Muscle layer of colon (tissue), 2 donors: Measurements from ENCODE around the gene ACSL6.

Source experiments
- H3K27ac ChIP-seq: one replicate; pipeline ENCODE4 v1.7.0; 2013; ENCODE audit warnings: low read depth, mild to moderate bottlenecking, low read length, moderate library complexity
- H3K27me3 ChIP-seq, 2 donors: one replicate each; pipeline ENCODE4 v1.7.0; 2013; ENCODE audit warnings: low read length in 2 of 2, mild to moderate bottlenecking in 2 of 2; ENCODE audit not compliant: insufficient read depth in 2 of 2, control insufficient read depth in 1 of 2
- H3K36me3 ChIP-seq: one replicate; pipeline ENCODE4 v1.7.0; 2013; ENCODE audit warnings: mild to moderate bottlenecking, low read length; ENCODE audit not compliant: insufficient read depth
- H3K4me1 ChIP-seq: one replicate; pipeline ENCODE4 v1.7.0; 2013; ENCODE audit warnings: mild to moderate bottlenecking, low read length; ENCODE audit not compliant: insufficient read depth
- H3K4me3 ChIP-seq, 2 donors: one replicate each; pipeline ENCODE4 v1.7.0; 2013; ENCODE audit warnings: low read length in 2 of 2, low read depth in 1 of 2, mild to moderate bottlenecking in 1 of 2, moderate library complexity in 1 of 2
- H3K9ac ChIP-seq: one replicate; pipeline ENCODE4 v1.7.0; 2013; ENCODE audit warnings: low read length
- H3K9me3 ChIP-seq: one replicate; pipeline ENCODE4 v1.7.0; 2013; ENCODE audit warnings: mild to moderate bottlenecking, low read length
- donor health status: abdominal sarcoma.
- donor health status: Adenocarcinoma of cecum.

The ACSL6 gene

DNA sequence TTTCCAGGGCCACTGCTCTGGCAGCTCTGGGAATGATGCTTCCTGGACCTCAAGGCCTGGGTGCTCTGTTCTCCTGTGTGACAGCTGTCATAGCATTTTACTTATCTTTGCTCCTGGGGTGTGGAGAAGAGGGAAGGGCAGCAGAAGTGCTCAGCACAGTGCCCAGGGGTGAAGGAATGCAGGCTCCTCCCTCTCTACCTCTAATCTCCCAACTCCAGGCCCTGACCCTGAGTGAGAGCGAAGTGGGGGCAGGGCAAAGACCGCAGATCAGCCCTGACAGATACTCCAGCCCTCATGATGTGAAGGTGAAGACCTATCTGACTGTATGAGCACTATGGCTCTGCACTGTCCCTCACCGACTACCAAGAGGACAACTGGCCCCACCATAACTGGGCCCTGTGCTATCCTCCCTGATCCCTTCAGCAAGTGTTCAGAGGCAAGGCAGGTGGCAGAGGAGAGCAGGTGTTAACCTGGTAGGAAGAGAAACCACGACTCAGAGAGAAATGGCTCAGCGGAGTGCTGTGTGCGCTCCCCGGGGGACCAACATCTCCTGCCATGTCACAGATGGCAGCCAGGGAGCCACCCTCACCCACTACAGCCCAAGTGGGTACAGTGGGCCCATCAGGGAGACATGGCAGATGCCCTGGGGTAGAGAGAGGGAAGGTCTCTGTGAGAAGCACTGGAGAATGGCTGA, 16.8 kb downstream of the ACSL6 start:
- no peak overlapping the region for H3K4me3 ChIP-seq
- H3K9ac ChIP-seq: no peak overlapping the region
- no peaks in the 10 kb centered on the region for H3K36me3 ChIP-seq
- H3K9me3 ChIP-seq: no peaks in the 10 kb centered on the region
- no peak overlapping the region for H3K27ac ChIP-seq
- H3K27me3 ChIP-seq: no peaks in the 10 kb centered on the region
- no peaks in the 10 kb centered on the region for H3K4me1 ChIP-seq

DNA sequence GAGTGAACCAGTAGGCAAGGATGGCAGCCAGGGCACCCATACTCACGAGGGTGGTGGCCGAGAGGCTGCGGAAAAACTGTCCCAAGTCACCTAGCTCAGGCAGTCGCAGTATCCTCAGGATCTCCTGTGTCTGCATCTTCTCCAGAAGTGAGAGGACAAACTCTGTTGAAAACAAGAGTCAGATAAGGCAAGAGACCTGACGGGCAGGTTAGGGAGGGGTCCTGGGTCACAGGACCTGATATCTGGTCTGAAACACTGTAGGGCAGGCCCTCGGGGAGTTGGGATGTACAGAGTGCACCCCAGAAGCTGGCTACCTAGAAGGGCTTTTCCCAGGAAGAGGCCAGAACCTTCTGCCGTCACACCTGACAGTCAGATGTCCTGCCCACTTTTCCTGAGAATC, 17.4 kb downstream of the ACSL6 start:
- no peak overlapping the region for H3K9ac ChIP-seq
- H3K9me3 ChIP-seq: no peaks in the 10 kb centered on the region
- no peak overlapping the region for H3K4me3 ChIP-seq
- H3K4me1 ChIP-seq: no peaks in the 10 kb centered on the region
- H3K36me3 ChIP-seq: no peaks in the 10 kb centered on the region
- H3K27ac ChIP-seq: no peak overlapping the region
- H3K27me3 ChIP-seq: no peaks in the 10 kb centered on the region

DNA sequence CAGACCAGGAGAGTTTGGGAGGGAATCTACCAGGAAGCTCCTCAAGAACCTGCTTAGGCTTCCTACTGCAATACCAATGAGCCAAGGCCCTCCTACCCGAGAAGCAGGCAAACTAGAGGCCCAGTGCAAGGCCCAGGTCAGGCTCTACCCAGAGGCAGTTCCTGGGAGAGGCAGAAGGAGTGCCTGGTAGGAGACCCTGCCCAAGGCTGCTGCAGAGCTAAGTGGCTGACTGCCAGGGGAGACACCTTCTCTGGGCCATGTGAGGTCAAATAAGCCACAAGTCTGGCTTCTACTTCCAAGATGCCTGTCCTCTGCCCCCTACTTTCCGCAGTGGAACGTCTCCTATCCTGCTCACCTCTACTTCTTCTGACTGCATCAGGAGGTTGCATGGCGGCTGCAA, 17.8 kb downstream of the ACSL6 start:
- H3K36me3 ChIP-seq: no peaks in the 10 kb centered on the region
- H3K9me3 ChIP-seq: no peaks in the 10 kb centered on the region
- no peak overlapping the region for H3K27ac ChIP-seq
- H3K4me1 ChIP-seq: no peaks in the 10 kb centered on the region
- no peaks in the 10 kb centered on the region for H3K27me3 ChIP-seq
- H3K4me3 ChIP-seq: no peak overlapping the region
- no peak overlapping the region for H3K9ac ChIP-seq

DNA sequence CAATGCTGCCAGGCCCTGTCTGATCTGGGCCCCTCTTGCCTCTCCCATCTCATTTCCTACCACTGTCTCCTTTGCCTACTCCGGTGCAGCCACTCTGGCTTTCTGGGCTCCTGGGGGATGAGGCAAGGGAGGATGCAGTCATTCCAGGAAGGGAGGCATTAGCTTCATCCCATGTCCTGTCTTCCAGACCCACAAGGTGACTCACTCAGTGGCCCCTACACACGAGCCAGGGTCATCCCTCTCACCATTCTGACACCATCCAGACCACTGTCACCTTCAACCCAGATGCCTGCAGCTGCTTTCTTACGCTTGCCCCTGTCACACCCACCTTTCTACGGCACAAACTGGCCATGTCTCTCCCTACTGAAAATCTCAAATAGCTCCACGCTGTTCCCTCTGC, 19.1 kb downstream of the ACSL6 start:
- no peak overlapping the region for H3K4me3 ChIP-seq
- H3K4me1 ChIP-seq: no peaks in the 10 kb centered on the region
- no peaks in the 10 kb centered on the region for H3K9me3 ChIP-seq
- no peak overlapping the region for H3K9ac ChIP-seq
- H3K27me3 ChIP-seq: no peaks in the 10 kb centered on the region
- no peak overlapping the region for H3K27ac ChIP-seq
- H3K36me3 ChIP-seq: no peaks in the 10 kb centered on the region

DNA sequence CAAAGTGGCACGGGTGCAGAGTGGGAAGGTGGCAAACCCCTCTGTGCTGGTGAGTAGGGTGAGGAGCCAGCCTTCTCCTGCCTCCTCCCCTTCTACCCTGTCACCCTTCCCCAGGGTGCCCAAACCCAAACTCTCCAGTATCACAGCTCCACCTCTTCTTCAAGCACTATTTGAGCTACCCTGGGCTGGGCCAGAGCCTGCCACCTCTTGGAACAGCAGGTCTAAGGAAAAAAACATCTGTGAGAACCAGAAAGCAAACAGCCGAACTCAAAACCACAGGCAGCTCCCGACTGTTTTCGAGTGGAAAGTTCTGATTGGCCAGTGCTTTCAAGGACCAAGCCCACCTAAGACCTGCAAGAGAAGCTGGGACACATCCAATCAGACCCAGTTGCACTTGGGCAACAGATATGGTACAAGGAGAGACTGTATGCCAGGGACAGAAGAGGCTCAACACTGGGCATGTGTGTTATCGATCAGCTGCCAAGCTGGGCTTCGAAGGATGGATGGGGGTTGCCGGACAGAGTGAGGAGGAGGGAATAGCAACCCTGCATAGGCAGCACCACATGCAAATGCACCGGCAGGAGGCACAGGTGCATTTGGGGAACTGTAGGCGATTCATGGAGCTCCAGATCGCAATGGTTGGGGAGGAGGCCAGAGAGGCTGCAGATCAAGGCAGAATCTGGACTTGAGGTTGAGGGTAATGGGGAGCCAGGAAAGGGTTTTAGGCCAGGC, 19.7 kb downstream of the ACSL6 start:
- Histone ChIP-seq H3K9me3 (no peaks in the 10 kb centered on the region), H3K9ac (no peak overlapping the region), H3K4me1 (no peaks in the 10 kb centered on the region), H3K4me3 (no peak overlapping the region), H3K27me3 (no peaks in the 10 kb centered on the region), H3K27ac (no peak overlapping the region), H3K36me3 (no peaks in the 10 kb centered on the region)

DNA sequence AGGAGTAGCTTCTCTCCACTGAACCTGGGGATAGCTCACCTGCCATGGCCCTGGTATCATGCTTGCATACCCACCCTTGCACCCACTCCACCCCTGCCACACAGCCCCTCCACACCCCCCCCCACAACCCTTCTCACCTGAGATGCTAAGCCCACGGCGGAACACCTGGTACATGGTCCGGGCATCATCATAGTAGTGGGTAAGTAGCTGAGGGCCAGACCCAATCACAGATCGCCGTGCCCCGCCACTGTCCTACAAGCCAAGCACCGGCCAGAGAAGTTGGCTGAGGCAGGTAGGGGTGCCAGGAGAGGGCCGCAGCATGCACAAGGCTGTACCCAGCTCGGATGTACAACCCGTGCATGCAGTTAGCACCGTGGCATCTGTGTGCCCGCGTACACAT, 20.7 kb downstream of the ACSL6 start:
- no peak overlapping the region for H3K4me3 ChIP-seq
- H3K27ac ChIP-seq: no peak overlapping the region
- H3K9me3 ChIP-seq: no peaks in the 10 kb centered on the region
- no peak overlapping the region for H3K9ac ChIP-seq
- H3K27me3 ChIP-seq: no peaks in the 10 kb centered on the region
- H3K4me1 ChIP-seq: no peaks in the 10 kb centered on the region
- H3K36me3 ChIP-seq: no peaks in the 10 kb centered on the region

DNA sequence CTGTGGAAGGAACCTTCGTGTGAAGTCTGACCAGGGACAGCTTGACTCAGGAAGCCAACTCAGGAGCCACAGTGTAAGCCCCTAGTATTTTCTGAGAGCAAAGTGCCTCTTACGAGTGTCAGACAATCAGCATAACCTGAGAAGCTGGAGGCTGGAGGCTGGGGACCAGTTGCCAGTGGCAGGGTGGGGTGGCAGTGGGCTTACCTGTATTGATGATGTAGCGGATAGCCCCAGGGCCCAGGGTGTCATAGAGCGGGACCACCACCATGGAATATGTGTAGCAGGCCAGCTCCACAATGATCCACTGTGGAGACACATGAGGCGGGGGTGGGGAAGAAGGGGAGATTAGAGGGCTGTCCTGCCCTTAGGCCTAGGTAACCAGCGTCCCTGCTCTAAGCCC, 22.9 kb downstream of the ACSL6 start:
- H3K4me3 ChIP-seq: no peak overlapping the region
- no peak overlapping the region for H3K9ac ChIP-seq
- H3K4me1 ChIP-seq: no peaks in the 10 kb centered on the region

DNA sequence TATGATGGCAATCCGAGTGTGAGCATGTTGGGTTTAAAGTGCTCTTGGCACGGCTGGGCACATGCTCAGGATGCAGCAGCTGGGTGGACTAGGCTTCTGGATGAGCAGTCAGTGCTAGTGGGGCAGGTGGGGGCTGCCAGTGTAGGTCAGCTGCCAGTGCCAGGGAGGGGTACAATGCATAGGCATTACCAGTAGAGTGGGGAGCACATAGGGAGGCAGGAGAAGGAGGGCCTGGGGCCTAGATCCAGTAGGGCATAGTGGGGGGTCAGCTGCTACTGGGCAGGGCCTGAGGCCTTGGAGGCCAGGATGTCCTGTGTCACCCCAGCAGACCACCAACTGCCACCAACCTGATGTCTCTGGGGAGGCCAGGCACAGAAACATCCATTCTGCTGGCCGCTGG, 24.2 kb downstream of the ACSL6 start:
- no peaks in the 10 kb centered on the region for H3K36me3 ChIP-seq
- H3K4me1 ChIP-seq: no peaks in the 10 kb centered on the region
- H3K9ac ChIP-seq: no peak overlapping the region
- no peak overlapping the region for H3K4me3 ChIP-seq
- H3K27ac ChIP-seq: no peak overlapping the region
- H3K27me3 ChIP-seq: no peaks in the 10 kb centered on the region
- no peaks in the 10 kb centered on the region for H3K9me3 ChIP-seq

More for the DNA sequence above, 22.9 kb downstream of the ACSL6 start:
- H3K36me3 ChIP-seq: no peaks in the 10 kb centered on the region
- no peaks in the 10 kb centered on the region for H3K27me3 ChIP-seq
- no peak overlapping the region for H3K27ac ChIP-seq
- no peaks in the 10 kb centered on the region for H3K9me3 ChIP-seq

DNA sequence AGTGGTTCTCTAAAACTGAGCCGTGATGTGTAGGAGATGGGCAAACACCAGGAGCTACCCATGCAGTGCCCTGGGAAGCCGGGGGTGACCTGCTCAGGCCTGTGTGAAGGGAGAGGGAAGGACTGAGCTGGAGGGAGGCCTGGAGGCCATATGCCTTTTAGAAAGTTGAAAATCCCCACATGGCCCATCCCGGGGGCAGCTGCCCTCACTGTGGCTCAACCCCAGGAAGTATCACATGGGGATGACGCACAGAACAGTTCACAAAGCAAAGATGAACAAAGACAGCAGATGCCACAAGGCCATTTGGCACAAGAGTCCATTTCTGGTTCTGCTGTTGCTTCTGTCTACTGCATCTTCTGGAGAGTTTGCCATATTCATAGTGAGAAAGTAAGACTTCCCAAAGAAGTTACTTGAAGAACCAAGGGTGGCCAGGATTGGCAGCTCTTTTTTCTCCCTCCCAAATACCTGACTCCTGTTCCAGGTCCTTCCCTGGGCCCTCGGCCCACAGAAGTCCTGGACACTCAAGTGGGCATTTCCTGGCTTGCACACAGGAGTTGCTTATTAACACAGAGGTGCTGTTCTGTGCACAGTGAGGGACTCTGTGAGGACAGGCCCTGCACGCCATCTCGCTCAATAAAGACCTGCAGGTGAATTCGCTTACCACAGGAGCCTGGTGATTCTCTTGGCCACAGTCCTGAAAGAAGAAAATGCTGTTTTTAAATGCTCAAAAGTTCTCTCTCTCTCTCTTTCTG, 25.1 kb downstream of the ACSL6 start:
- H3K27ac ChIP-seq: no peak overlapping the region
- H3K36me3 ChIP-seq: no peaks in the 10 kb centered on the region
- no peak overlapping the region for H3K9ac ChIP-seq
- H3K4me3 ChIP-seq: no peak overlapping the region
- no peaks in the 10 kb centered on the region for H3K27me3 ChIP-seq
- no peaks in the 10 kb centered on the region for H3K9me3 ChIP-seq
- H3K4me1 ChIP-seq: no peaks in the 10 kb centered on the region

DNA sequence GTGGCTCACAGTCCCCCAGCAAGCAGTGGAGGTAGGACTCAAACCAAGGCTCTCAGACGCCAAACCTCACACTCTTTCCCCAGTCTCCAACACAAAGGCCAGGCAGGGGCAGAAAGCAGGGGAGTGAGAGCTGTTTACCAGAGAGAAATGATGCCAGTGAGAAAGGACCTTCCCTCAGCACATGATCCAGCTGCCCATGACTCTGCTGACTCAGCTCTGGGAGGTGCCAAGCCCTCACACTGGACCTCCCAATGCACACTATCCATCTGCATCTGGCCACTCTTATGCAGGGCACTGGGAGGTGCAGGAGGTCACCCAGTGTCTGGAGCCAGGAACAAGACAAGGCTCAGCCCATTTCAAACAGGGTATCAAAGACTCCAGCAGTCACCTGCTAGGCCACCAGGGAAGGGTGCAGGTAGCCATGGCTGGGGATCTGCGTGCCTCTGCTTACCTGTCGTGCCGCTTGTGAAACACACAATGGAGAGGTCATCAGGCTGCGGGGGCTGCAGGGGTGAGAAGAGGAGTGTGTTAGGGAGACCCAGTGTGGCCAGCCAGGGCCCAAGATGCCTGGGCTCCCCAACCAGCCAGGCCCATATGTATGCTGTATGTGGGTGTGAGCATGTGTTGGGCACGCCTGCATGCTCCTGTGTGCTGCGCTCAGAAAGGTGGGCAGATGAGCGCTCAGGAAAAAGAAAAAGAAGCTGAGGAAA, 26.3 kb downstream of the ACSL6 start:
- Histone ChIP-seq H3K4me3 (no peak overlapping the region), H3K9ac (no peak overlapping the region), H3K27ac (no peak overlapping the region), H3K36me3 (no peaks in the 10 kb centered on the region), H3K9me3 (no peaks in the 10 kb centered on the region), H3K27me3 (no peaks in the 10 kb centered on the region), H3K4me1 (no peaks in the 10 kb centered on the region)

DNA sequence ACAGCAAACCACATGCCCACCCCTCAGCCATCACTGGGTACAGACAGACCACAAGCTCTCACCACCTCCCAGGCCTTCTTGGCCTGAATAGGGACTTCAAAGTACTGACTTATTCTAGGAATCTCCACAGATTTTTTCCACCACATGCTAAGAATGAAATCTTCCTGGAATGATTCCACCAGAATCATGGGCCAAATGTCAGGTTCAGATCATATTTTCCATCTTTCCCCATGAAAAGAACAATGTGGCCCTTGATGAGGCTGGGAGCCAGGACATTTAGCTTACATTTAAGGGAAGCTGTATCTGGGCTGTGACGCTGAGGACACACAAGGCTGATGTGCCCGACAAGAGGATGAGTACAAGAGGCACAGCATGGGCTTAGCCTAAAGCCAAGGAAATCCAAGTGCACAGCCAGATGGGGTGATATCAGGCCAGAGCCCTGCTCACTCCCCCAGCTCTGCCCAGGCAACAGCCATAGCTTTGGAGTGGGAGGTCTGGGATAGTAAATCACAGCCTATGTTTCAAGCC, 28.1 kb downstream of the ACSL6 start:
- no peaks in the 10 kb centered on the region for H3K4me1 ChIP-seq
- H3K36me3 ChIP-seq: no peaks in the 10 kb centered on the region
- H3K9me3 ChIP-seq: no peaks in the 10 kb centered on the region
- H3K4me3 ChIP-seq: no peak overlapping the region
- no peaks in the 10 kb centered on the region for H3K27me3 ChIP-seq
- H3K9ac ChIP-seq: no peak overlapping the region
- no peak overlapping the region for H3K27ac ChIP-seq
